Epithelial cell of proximal tubule (primary cell): ENCODE results near the gene HAPLN3. TPM values are rescaled to one million over a fixed set of nuclear protein-coding genes. Genes with fewer than 3 reads are reported as not detected.
"Not testable (repeated sequence)": the region's sequence is repeated elsewhere in the genome, so short reads cannot be mapped to it uniquely, and the experiment has no call there.

Source experiments
- DNase-seq: peaks from one replicate; pipeline ENCODE4 v3.0.0-alpha.2; 2011; ENCODE audit warnings: low read depth
- H3K4me3 ChIP-seq: 2 replicates; pipeline ENCODE4 v1.5.1; 2011; ENCODE audit warnings: low read depth, mild to moderate bottlenecking, low read length
- CTCF ChIP-seq: conservative IDR thresholded peaks from 2 replicates; pipeline ENCODE4 v1.5.1; 2012; ENCODE audit warnings: low read depth, mild to moderate bottlenecking, low read length
- total RNA-seq: library from RNA; depleted of rRNA; stranded (reverse); fragments of >200 nt; gene quantifications from 2 replicates; pipeline ENCODE4 v1.2.3, GENCODE V29; 2015

HAPLN3 gene, protein sequence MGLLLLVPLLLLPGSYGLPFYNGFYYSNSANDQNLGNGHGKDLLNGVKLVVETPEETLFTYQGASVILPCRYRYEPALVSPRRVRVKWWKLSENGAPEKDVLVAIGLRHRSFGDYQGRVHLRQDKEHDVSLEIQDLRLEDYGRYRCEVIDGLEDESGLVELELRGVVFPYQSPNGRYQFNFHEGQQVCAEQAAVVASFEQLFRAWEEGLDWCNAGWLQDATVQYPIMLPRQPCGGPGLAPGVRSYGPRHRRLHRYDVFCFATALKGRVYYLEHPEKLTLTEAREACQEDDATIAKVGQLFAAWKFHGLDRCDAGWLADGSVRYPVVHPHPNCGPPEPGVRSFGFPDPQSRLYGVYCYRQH
- total RNA-seq = 21.9 and 25.3 TPM in 2 replicates

GRCh38 chr15:88894819-88895767, at the start of gene HAPLN3:
Gene HAPLN3 (minus strand): TSS chr15:88895544. CDS start chr15:88887298, 8,246 bp downstream.
- TF ChIP-seq CTCF = no peak
- no peak for DNase-seq
- H3K4me3 ChIP-seq = peak within 1 kb of the TSS; percentile 63

DNA sequence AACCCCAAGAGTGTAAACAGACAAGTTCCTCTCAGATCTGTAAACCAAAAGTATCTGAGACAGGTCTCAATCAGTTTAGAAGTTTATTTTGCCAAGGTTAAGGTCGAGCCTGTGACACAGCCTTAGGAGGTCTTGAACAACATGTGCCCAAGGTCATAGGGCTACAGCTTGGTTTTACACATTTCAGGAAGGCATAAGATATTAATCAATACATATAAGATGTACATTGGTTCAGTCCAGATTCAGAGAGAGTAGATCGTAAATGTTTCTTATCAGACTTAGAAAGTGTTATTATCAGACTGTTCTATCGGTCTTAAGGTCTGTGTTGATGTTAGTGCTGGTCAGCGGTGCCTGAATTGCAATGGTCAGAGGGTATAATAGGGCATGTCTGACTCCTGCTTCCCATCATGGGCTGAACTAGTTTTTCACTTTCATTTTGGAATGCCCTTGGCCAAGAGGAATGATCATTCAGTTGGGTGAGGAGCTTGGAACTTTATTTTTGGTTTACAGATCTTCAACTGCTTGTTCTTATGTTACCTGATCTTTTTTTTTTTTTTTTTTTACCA, 44.8 kb upstream of the HAPLN3 start:
- H3K4me3 ChIP-seq = no peak overlapping the region
- DNase-seq = no peak
- TF ChIP-seq CTCF = no peak

GRCh38 chr15:88939486-88939806, 44.1 kb upstream of the HAPLN3 start:
- DNase-seq = no peak
- no peak for TF ChIP-seq CTCF

GRCh38 chr15:88938802-88939485, 43.6 kb upstream of the HAPLN3 start:
- H3K4me3 ChIP-seq = no peak overlapping the region
- DNase-seq = no peak
- no peak for TF ChIP-seq CTCF

More at GRCh38 chr15:88939486-88939806, 44.1 kb upstream of the HAPLN3 start:
- H3K4me3 ChIP-seq = no peak overlapping the region

- not testable (repeated sequence) for DNase-seq, H3K4me3 ChIP-seq
These were observed 39.1 kb upstream of the HAPLN3 start for GRCh38 chr15:88934449-88934848.

- no peak overlapping the region for H3K4me3 ChIP-seq
- TF ChIP-seq CTCF = no peak
- no peak for DNase-seq
These were observed 37.6 kb upstream of the HAPLN3 start for GRCh38 chr15:88932875-88933330.
